ENCODE results near the gene CAPN13.

GRCh38 chr2:30691091-30691947 is 115.9 kb downstream of the CAPN13 start:
- TF ChIP-seq CTCF (IDR thresholded peaks at IDR 0.05) (no peak), POLR2A (IDR thresholded peaks at IDR 0.05) (no peak), POLR2AphosphoS5 (IDR thresholded peaks at IDR 0.05) (no peak)

All from breast epithelium (tissue), 3 donors.